ENCODE data around the gene SULT1C4.

The SULT1C4 gene

GRCh38 chr2:108404784-108405397, 27.1 kb downstream of the SULT1C4 start:
- no peak overlapping the region for H3K27ac ChIP-seq (replicated peaks)
- H3K27me3 ChIP-seq (ENCODE audit: insufficient read depth, poor library complexity, severe bottlenecking) = no peaks in the 10 kb centered on the region
- no peak overlapping the region for H3K4me3 ChIP-seq (replicated peaks; ENCODE audit: insufficient read depth, low read length)
- DNase-seq (ENCODE audit: low read depth in 1 of 2, low spot score in 1 of 2) = no peak
- TF ChIP-seq SPI1 (IDR thresholded peaks at IDR 0.05; ENCODE audit: borderline replicate concordance, low read depth) (no peak), CTCF (IDR thresholded peaks at IDR 0.05; ENCODE audit: insufficient read depth, low read length) (no peak)

GRCh38 chr2:108407864-108408729, 30.3 kb downstream of the SULT1C4 start:
- no peak for DNase-seq (ENCODE audit: low read depth in 1 of 2, low spot score in 1 of 2)
- H3K27ac ChIP-seq (replicated peaks) = no peak overlapping the region
- H3K4me3 ChIP-seq (replicated peaks; ENCODE audit: insufficient read depth, low read length) = no peak overlapping the region
- no peaks in the 10 kb centered on the region for H3K27me3 ChIP-seq (ENCODE audit: insufficient read depth, poor library complexity, severe bottlenecking)
- TF ChIP-seq REST (IDR thresholded peaks at IDR 0.05; ENCODE audit: insufficient replicate concordance, low read depth) (no peak), POLR2AphosphoS5 (IDR thresholded peaks at IDR 0.05; ENCODE audit: low read depth) (no peak), CTCF (IDR thresholded peaks at IDR 0.05; ENCODE audit: insufficient read depth, low read length) (no peak), SPI1 (IDR thresholded peaks at IDR 0.05; ENCODE audit: borderline replicate concordance, low read depth) (no peak), GABPA (IDR thresholded peaks at IDR 0.05; ENCODE audit: low read depth) (no peak)

GRCh38 chr2:108409768-108410167, 32.0 kb downstream of the SULT1C4 start:
- no peak overlapping the region for H3K4me3 ChIP-seq (replicated peaks; ENCODE audit: insufficient read depth, low read length)
- H3K27me3 ChIP-seq (ENCODE audit: insufficient read depth, poor library complexity, severe bottlenecking) = no peaks in the 10 kb centered on the region
- H3K27ac ChIP-seq (replicated peaks) = no peak overlapping the region
- no peak for DNase-seq (ENCODE audit: low read depth in 1 of 2, low spot score in 1 of 2)
- TF ChIP-seq POLR2AphosphoS5 (IDR thresholded peaks at IDR 0.05; ENCODE audit: low read depth) (no peak), REST (IDR thresholded peaks at IDR 0.05; ENCODE audit: insufficient replicate concordance, low read depth) (no peak), SPI1 (IDR thresholded peaks at IDR 0.05; ENCODE audit: borderline replicate concordance, low read depth) (no peak), CTCF (IDR thresholded peaks at IDR 0.05; ENCODE audit: insufficient read depth, low read length) (no peak), GABPA (IDR thresholded peaks at IDR 0.05; ENCODE audit: low read depth) (no peak)

Measured in HL-60 (cell line).